IMR-90 (cell line): ENCODE data around the gene EPB41L2. TPM values are rescaled to one million over a fixed set of nuclear protein-coding genes. Genes with fewer than 3 reads are reported as not detected.
A peak's percentile ranks its signal among the peaks of the same experiment; 100 is the strongest.

Experiments used
- ATAC-seq: fragments of 200-7000 bp; cut with Tn5 transposase; 2 replicates; pipeline ENCODE4 v1.9.1; 2020; ENCODE audit warnings: low read depth, mild to moderate bottlenecking, moderate library complexity
- BruUV-seq: library from RNA; stranded (reverse); fragments of 400-500 nt; replicated peaks from 2 replicates; lab custom pipeline; 2021; lab: Mats Ljungman, UMichigan
- CTCF ChIA-PET: fragments of 300-600 bp; formaldehyde crosslinking; extraction: SDS; loops from one replicate; lab custom pipeline; 2021; ENCODE audit warnings: antibody characterized with exemption; lab: Yijun Ruan, JAX
- POLR2A ChIA-PET: fragments of 300-600 bp; sonication (Branson Sonifier 250); formaldehyde crosslinking; loops from one replicate; lab custom pipeline; 2022; ENCODE audit warnings: antibody characterized with exemption; ENCODE audit not compliant: unreplicated experiment; lab: Charles Lee
- DNase-seq: peaks from one replicate; pipeline ENCODE4 v3.0.0; 2013
- H2AFZ ChIP-seq: replicated peaks from 2 replicates; pipeline ENCODE3; 2013; ENCODE audit warnings: low read length, mild to moderate bottlenecking; ENCODE audit not compliant: poor library complexity
- H2AK5ac ChIP-seq: 2 replicates; pipeline ENCODE4 v1.6.1; 2013; ENCODE audit warnings: low read depth, low read length, inconsistent platforms
- H2AK9ac ChIP-seq: replicated peaks from 2 replicates; pipeline ENCODE3; 2013; ENCODE audit warnings: mild to moderate bottlenecking, low read depth, low read length, moderate library complexity; ENCODE audit not compliant: poor library complexity
- H2BK120ac ChIP-seq: 2 replicates; pipeline ENCODE4 v1.6.1; 2013; ENCODE audit warnings: low read depth, low read length, inconsistent platforms
- H2BK15ac ChIP-seq: 3 replicates; pipeline ENCODE4 v1.6.1; 2013; ENCODE audit warnings: low read depth, low read length, inconsistent platforms
- H2BK20ac ChIP-seq: 2 replicates; pipeline ENCODE4 v1.6.1; 2013; ENCODE audit warnings: low read depth, mild to moderate bottlenecking, inconsistent platforms, low read length, moderate library complexity
- H2BK5ac ChIP-seq: 2 replicates; pipeline ENCODE4 v1.6.1; 2013; ENCODE audit warnings: mild to moderate bottlenecking, low read depth, low read length, inconsistent platforms; ENCODE audit not compliant: poor library complexity, severe bottlenecking
- H3K14ac ChIP-seq: replicated peaks from 2 replicates; pipeline ENCODE4 v1.6.1; 2013; ENCODE audit warnings: low read depth, low read length, inconsistent platforms
- H3K18ac ChIP-seq: 2 replicates; pipeline ENCODE4 v1.6.1; 2013; ENCODE audit warnings: low read depth, low read length, control low read depth
- H3K23ac ChIP-seq: 2 replicates; pipeline ENCODE4 v1.6.1; 2013; ENCODE audit warnings: low read depth, low read length, inconsistent platforms
- H3K27ac ChIP-seq: 2 replicates; pipeline ENCODE4 v1.5.1; 2013; ENCODE audit warnings: mild to moderate bottlenecking, control low read depth, low read length; ENCODE audit not compliant: insufficient read depth
- H3K27me3 ChIP-seq: 2 replicates; pipeline ENCODE4 v1.6.1; 2013; ENCODE audit warnings: low read length; ENCODE audit not compliant: control insufficient read depth, insufficient read depth
- H3K36me3 ChIP-seq: 2 replicates; pipeline ENCODE4 v1.6.1; 2013; ENCODE audit warnings: low read length, mixed read lengths; ENCODE audit not compliant: control insufficient read depth, insufficient read depth
- H3K4ac ChIP-seq: 2 replicates; pipeline ENCODE4 v1.6.1; 2013; ENCODE audit warnings: low read depth, low read length, inconsistent platforms
- H3K4me1 ChIP-seq: 2 replicates; pipeline ENCODE4 v1.6.1; 2013; ENCODE audit warnings: low read length, mixed read lengths; ENCODE audit not compliant: control insufficient read depth, insufficient read depth
- H3K4me2 ChIP-seq: 2 replicates; pipeline ENCODE4 v1.6.1; 2013; ENCODE audit warnings: low read depth, mild to moderate bottlenecking, control low read depth, low read length, moderate library complexity
- H3K4me3 ChIP-seq: 2 replicates; pipeline ENCODE4 v1.5.1; 2013; ENCODE audit warnings: low read depth, mild to moderate bottlenecking, control low read depth, low read length, moderate library complexity; ENCODE audit not compliant: insufficient read depth
- H3K56ac ChIP-seq: 2 replicates; pipeline ENCODE4 v1.6.1; 2013; ENCODE audit warnings: low read length, inconsistent platforms; ENCODE audit not compliant: insufficient read depth; ENCODE audit errors: extremely low read depth
- H3K79me1 ChIP-seq, 2 experiments: 2 replicates each; pipeline ENCODE4 v1.6.1; 2013; ENCODE audit warnings: low read length in 2 of 2, inconsistent platforms in 1 of 2, low read depth in 1 of 2
- H3K9ac ChIP-seq: 2 replicates; pipeline ENCODE4 v1.6.1; 2013; ENCODE audit warnings: low read depth, low read length, control low read depth
- H3K9me1 ChIP-seq: 2 replicates; pipeline ENCODE4 v1.6.1; 2013; ENCODE audit warnings: low read length, inconsistent platforms; ENCODE audit not compliant: insufficient read depth
- H3K9me3 ChIP-seq: 2 replicates; pipeline ENCODE4 v1.6.1; 2013; ENCODE audit warnings: low read length; ENCODE audit not compliant: control insufficient read depth, insufficient read depth
- H4K20me1 ChIP-seq: 2 replicates; pipeline ENCODE4 v1.6.1; 2013; ENCODE audit warnings: low read length, inconsistent platforms; ENCODE audit not compliant: insufficient read depth
- H4K5ac ChIP-seq: 2 replicates; pipeline ENCODE4 v1.6.1; 2013; ENCODE audit warnings: mild to moderate bottlenecking, low read depth, low read length, control low read depth
- H4K8ac ChIP-seq, 2 experiments: 2 replicates each; pipeline ENCODE4 v1.6.1; 2013; ENCODE audit warnings: low read depth in 2 of 2, low read length in 2 of 2, control low read depth in 1 of 2, inconsistent platforms in 1 of 2
- H4K91ac ChIP-seq: 2 replicates; pipeline ENCODE4 v1.6.1; 2013; ENCODE audit warnings: low read depth, low read length, inconsistent platforms; ENCODE audit not compliant: insufficient read depth
- CEBPB ChIP-seq: IDR thresholded peaks from 2 replicates; pipeline ENCODE4 v1.6.1; 2012; ENCODE audit warnings: low read depth, low read length, improper control_type of control experiment
- CHD1 ChIP-seq: IDR thresholded peaks from 2 replicates; pipeline ENCODE4 v1.6.1; 2012; ENCODE audit warnings: low read depth, low read length, improper control_type of control experiment
- CTCF ChIP-seq: conservative IDR thresholded peaks from 2 replicates; pipeline ENCODE4 v1.5.1; 2012; ENCODE audit warnings: mild to moderate bottlenecking, low read depth, low read length, improper control_type of control experiment
- MAFK ChIP-seq: IDR thresholded peaks from 2 replicates; pipeline ENCODE4 v1.6.1; 2012; ENCODE audit warnings: low read depth, low read length, improper control_type of control experiment
- MXI1 ChIP-seq: IDR thresholded peaks from 2 replicates; pipeline ENCODE4 v1.6.1; 2012; ENCODE audit warnings: low read depth, mild to moderate bottlenecking, low read length, moderate library complexity, borderline replicate concordance
- NFE2L2 ChIP-seq: fragments of 150-350 bp; IDR thresholded peaks from 2 replicates; pipeline ENCODE4 v1.6.1; 2016; ENCODE audit warnings: low read depth, mild to moderate bottlenecking, low read length
- POLR2A ChIP-seq: IDR thresholded peaks from 2 replicates; pipeline ENCODE4 v1.6.1; 2012; ENCODE audit warnings: mild to moderate bottlenecking, low read depth, low read length
- RCOR1 ChIP-seq: IDR thresholded peaks from 2 replicates; pipeline ENCODE4 v1.6.1; 2012; ENCODE audit warnings: mild to moderate bottlenecking, low read length, improper control_type of control experiment; ENCODE audit not compliant: insufficient replicate concordance
- WGBS, 2 experiments: methylation state at CpG; one replicate each; pipeline versions ENCODE4 v1.1.5 to v1.1.7; 2013; ENCODE audit warnings: missing lambda C conversion rate in 2 of 2; ENCODE audit not compliant: insufficient read length in 1 of 2; ENCODE audit errors: extremely low coverage in 2 of 2; 5-methylcytosine and 5-hydroxymethylcytosine counted together
- dilution Hi-C: fragments of 300-500 bp; cut with HindIII; formaldehyde crosslinking; loops from one replicate; pipeline ENCODE4 v1.14.3; 2018; ENCODE audit warnings: low sequenced_read_pairs; ENCODE audit not compliant: unreplicated experiment
- in situ Hi-C: fragments of 300-500 bp; cut with MboI; formaldehyde crosslinking; loops from 3 replicates; pipeline ENCODE4 v1.14.3; 2019; ENCODE audit warnings: low sequenced_read_pairs, inconsistent platforms, mixed read lengths
- intact Hi-C: fragments of 100-400 bp; cut with micrococcal nuclease; formaldehyde crosslinking; loops from 2 replicates; pipeline ENCODE4 v1.10.0; 2022
- polyA plus RNA-seq, 3 experiments: library from polyadenylated mRNA; depleted of rRNA; stranded (reverse); fragments of >200 nt; gene quantifications; 2 replicates each; pipeline ENCODE4 v1.2.3, GENCODE V29; 2012; ENCODE audit warnings: low replicate concordance in 1 of 3
- total RNA-seq: library from RNA; depleted of rRNA; stranded (reverse); fragments of >200 nt; gene quantifications from 2 replicates; pipeline ENCODE4 v1.2.3, GENCODE V29; 2012
- TF ChIP-seq, protein P1 (sequence below): fragments of 150-350 bp; IDR thresholded peaks from 2 replicates; pipeline ENCODE4 v1.6.1; 2017; ENCODE audit warnings: mild to moderate bottlenecking, antibody characterized with exemption, low read length, low read depth

The EPB41L2 gene
- total and polyA plus RNA-seq, 2 of the 4 experiments (the other 2 are of a cell fraction) = 85.7 to 99.8 TPM

DNA sequence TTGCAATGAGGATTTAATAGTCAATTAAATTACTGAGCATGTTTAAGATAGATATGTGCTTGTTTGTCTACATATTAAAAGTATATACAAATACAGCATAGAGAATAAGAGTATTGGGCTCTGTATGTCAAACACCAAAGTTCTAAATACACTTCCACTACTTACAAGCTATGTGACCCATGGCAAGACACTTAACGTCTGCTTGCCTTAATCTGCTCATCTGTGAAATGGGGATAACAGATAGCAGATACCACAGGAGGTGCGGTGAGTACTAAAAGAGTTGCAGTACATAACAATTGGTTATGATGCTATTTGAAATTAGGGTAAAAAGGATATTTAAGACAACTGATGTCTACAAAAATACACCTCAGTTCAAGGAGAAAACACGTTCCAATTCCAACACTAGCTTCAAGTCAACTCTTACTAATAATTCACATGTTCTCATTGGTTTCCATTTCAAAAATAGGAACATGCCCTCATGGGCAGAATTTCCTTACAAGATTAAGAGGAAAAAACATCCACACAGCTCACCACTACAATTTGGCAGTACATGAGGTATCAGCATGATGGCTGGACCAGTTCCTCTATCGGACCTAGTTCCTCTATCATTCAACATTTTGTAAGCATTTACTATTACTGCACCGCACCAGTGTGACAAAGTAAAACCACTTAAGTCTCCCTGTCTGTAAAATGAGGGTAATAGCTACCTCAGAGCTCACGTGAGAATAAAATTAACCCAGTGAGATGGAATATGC lies 134.7 kb downstream of the EPB41L2 start (continued):
- no peak for TF ChIP-seq CTCF
- TF ChIP-seq MAFK = no peak

GRCh38 chr6:130927305-130927704 lies 135.7 kb downstream of the EPB41L2 start:
- Histone ChIP-seq H3K14ac (no peak overlapping the region), H2AFZ (no peak overlapping the region), H4K8ac (no peak overlapping the region), H3K79me1 (peaks cover 34 to 56% of the 10 kb centered on the region in 2 experiments), H3K27me3 (no peaks in the 10 kb centered on the region), H2AK9ac (no peak overlapping the region), H4K5ac (0 out of 2 replicates have a peak overlapping the region, but pooled peaks have one; percentile 36), H3K9me3 (no peaks in the 10 kb centered on the region), H4K91ac (no peak overlapping the region), H3K4me3 (no peak overlapping the region), H2BK120ac (0 out of 2 replicates have a peak overlapping the region, but pooled peaks have one; percentile 7), H3K23ac (no peak overlapping the region), H3K36me3 (peaks cover 1% of the 10 kb centered on the region; the same call in 1 of the 2 replicates), H3K9ac (no peak overlapping the region), H2BK5ac (no peak overlapping the region), H3K56ac (no peak overlapping the region), H2AK5ac (no peak overlapping the region), H4K20me1 (peaks cover 17% of the 10 kb centered on the region; the same call in 1 of the 2 replicates), H3K27ac (no peak overlapping the region), H2BK20ac (no peak overlapping the region), H3K4me2 (no peak overlapping the region), H3K4me1 (peaks cover 14% of the 10 kb centered on the region), H3K4ac (no peak overlapping the region), H3K18ac (no peak overlapping the region; the same call in 1 of the 2 replicates), H2BK15ac (no peak overlapping the region), H3K9me1 (peaks cover 17% of the 10 kb centered on the region)
- no peak for ATAC-seq
- TF ChIP-seq RCOR1 (no peak), POLR2A (no peak), MXI1 (no peak), NFE2L2 (no peak), CEBPB (no peak), CHD1 (no peak), CTCF (no peak)
- TF ChIP-seq, protein P1, sequence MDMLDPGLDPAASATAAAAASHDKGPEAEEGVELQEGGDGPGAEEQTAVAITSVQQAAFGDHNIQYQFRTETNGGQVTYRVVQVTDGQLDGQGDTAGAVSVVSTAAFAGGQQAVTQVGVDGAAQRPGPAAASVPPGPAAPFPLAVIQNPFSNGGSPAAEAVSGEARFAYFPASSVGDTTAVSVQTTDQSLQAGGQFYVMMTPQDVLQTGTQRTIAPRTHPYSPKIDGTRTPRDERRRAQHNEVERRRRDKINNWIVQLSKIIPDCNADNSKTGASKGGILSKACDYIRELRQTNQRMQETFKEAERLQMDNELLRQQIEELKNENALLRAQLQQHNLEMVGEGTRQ = no peak
- WGBS, 2 experiments = no CpG with 5 or more reads among the region's 2 CpGs
- ChIA-PET POLR2A (no interaction called here), CTCF (interaction anchor here (1.1 kb wide), 2 partner anchors 13 to 42 kb away, joined by 3 read pairs; no protein-coding TSS in a partner anchor)
- no peak for DNase-seq
- in situ Hi-C loops = no loop called here
- dilution Hi-C loops = no loop called here
- no TSS peak for BruUV-seq
- intact Hi-C loops = loop anchor here (5.0 kb wide), 2 partner anchors 35 to 135 kb away; partner anchors contain the start of gene EPB41L2
